Measurements from ENCODE around the gene AZI2. TPM values are rescaled to one million over a fixed set of nuclear protein-coding genes. Genes with fewer than 3 reads are reported as not detected.

The AZI2 gene
- total RNA-seq, 4 donors from 2014 or later = 44.0 to 51.1 (median 46.6) TPM

DNA sequence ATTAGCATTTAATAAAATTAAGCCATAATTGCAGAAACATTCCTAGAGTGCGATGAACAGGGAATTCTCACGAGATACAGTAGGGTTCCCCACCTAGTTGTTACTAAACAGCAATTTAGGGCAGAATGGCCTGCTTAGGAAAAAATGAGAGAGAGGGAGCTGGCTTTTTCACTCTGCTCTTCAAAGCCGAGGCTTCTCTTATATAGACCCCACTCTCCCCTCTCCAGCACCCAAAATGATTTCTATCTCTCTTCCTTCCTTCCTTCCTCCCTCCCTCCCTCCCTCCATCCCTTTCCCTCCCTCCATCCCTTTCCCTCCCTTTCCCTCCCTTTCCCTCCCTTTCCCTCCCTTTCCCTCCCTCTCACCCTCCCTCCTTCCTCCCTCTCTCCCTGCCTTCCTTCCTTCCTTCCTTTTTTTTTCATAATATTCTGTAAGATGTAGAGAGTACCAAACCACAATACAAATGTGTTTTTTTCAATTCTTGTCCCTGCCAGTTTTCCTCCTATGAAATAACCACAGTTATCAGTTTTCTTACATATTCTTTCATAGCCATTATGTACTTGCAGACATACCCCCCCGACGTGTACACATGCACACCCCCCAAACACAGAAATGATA, 48.2 kb downstream of the AZI2 start:
- DNase-seq (ENCODE audit: low spot score in 2 of 2) = no peak
- WGBS, 2 donors = 91 to 93% methylated on average over 5 of the region's 5 CpGs
- TF ChIP-seq POLR2A (IDR thresholded peaks at IDR 0.05) (no peak), CTCF (IDR thresholded peaks at IDR 0.05) (no peak)
- intact Hi-C loops (cut with DNase I; ENCODE audit: low total_unique reads) = no loop called here
- H3K4me3 ChIP-seq (ENCODE audit: low read depth, poor library complexity, severe bottlenecking) = no peak overlapping the region

- no peak for TF ChIP-seq POLR2A (IDR thresholded peaks at IDR 0.05)
- no peak for TF ChIP-seq CTCF (IDR thresholded peaks at IDR 0.05)
These were observed 48.9 kb downstream of the AZI2 start for GRCh38 chr3:28299705-28300104.

GRCh38 chr3:28295898-28296490, 52.6 kb downstream of the AZI2 start:
- TF ChIP-seq CTCF (IDR thresholded peaks at IDR 0.05) (no peak), POLR2A (IDR thresholded peaks at IDR 0.05) (no peak)
- intact Hi-C loops (cut with DNase I; ENCODE audit: low total_unique reads) = no loop called here
- H3K4me3 ChIP-seq (ENCODE audit: low read depth, poor library complexity, severe bottlenecking) = no peak overlapping the region
- DNase-seq (ENCODE audit: low spot score in 2 of 2) = no peak

More at GRCh38 chr3:28299705-28300104, 48.9 kb downstream of the AZI2 start:
- no peak overlapping the region for H3K4me3 ChIP-seq (ENCODE audit: low read depth, poor library complexity, severe bottlenecking)
- 96 to 98% methylated on average over 1 of the region's 1 CpG for WGBS, 2 donors
- intact Hi-C loops (cut with DNase I; ENCODE audit: low total_unique reads) = no loop called here
- no peak for DNase-seq (ENCODE audit: low spot score in 2 of 2)

DNA sequence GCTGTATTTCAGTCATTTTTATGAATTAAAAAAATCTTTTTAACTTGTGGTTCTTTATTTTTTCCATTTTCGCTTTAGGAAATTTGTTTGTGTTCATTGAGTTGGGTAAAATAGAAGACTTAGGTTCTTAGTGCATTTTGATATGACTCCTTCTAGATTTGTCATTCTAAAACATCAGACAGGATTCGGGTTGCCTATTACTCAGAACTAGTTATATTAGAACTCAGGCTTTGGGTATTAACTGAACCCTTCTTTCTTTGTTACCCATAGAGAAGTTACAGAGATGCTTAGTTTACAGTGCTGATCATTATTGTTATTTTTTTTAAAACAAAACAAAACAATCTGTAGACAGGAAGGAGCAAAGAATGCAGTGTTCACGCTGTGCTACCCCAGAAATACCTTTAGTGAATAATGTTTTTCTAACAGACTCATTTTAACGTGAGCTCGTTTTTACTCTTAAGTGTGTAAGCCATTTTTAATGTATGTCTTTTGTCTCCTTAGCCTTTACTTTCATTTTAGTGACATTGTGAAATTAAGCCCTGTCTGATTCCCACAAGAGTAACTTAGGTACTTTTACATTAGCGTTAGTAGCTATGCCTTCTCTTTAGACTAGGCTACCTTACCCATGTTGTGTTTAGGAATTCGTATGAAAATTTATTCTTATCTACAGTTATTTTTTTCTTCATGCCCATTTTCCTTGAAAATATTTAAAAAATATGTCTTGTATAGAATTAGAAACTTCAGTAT, 53.8 kb downstream of the AZI2 start:
- no peak overlapping the region for H3K4me3 ChIP-seq (ENCODE audit: low read depth, poor library complexity, severe bottlenecking)
- DNase-seq (ENCODE audit: low spot score in 2 of 2) = no peak
- TF ChIP-seq POLR2A (IDR thresholded peaks at IDR 0.05) (no peak), CTCF (IDR thresholded peaks at IDR 0.05) (no peak)
- intact Hi-C loops (cut with DNase I; ENCODE audit: low total_unique reads) = no loop called here
- WGBS, 2 donors = 88 to 90% methylated on average over 7 of the region's 7 CpGs

DNA sequence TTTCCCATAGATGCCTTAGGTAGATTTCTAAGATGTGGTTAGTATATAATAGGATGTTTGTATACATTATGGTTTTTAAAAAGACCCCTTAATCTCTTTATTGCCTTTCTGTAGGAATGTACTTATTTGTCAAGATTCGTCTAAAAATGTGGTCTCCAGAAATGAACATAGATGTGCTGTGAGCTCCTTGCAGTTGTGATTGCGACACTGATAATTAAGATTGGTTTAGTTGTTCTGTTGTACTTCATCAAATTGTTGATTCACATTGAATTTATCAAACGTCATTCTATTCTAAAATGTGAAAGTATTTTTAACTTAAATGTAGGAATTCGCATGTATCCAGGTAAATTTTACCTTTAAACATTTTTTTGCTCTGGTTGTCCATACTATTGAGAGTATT, 56.0 kb downstream of the AZI2 start:
- no peak for TF ChIP-seq POLR2A (IDR thresholded peaks at IDR 0.05)
- TF ChIP-seq CTCF (IDR thresholded peaks at IDR 0.05) = no peak
- H3K4me3 ChIP-seq (ENCODE audit: low read depth, poor library complexity, severe bottlenecking) = no peak overlapping the region
- intact Hi-C loops (cut with DNase I; ENCODE audit: low total_unique reads) = no loop called here
- WGBS, 2 donors = 91 to 92% methylated on average over 4 of the region's 4 CpGs
- DNase-seq (ENCODE audit: low spot score in 2 of 2) = no peak
